ENCODE results near the gene MARCHF2.

DNA sequence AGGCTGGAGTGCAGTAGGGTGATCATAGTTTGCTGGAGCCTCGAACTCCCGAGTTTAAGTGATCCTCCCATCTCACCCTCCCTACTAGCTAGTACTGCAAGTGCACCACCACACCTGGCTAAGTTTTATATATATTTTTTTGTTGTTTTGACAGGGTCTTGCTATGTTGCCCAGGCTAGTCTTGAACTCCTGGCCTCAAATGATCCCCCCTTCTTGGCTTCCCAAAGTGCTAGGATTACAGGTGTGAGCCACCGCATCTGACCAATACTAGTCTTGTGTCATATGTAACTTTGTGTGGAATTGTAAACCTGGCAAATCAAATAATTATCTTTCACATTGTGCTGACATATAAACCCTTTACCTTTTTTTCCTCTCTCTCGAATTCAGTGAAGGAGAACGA lies 41.9 kb downstream of the MARCHF2 start:
- TF ChIP-seq, protein P1, sequence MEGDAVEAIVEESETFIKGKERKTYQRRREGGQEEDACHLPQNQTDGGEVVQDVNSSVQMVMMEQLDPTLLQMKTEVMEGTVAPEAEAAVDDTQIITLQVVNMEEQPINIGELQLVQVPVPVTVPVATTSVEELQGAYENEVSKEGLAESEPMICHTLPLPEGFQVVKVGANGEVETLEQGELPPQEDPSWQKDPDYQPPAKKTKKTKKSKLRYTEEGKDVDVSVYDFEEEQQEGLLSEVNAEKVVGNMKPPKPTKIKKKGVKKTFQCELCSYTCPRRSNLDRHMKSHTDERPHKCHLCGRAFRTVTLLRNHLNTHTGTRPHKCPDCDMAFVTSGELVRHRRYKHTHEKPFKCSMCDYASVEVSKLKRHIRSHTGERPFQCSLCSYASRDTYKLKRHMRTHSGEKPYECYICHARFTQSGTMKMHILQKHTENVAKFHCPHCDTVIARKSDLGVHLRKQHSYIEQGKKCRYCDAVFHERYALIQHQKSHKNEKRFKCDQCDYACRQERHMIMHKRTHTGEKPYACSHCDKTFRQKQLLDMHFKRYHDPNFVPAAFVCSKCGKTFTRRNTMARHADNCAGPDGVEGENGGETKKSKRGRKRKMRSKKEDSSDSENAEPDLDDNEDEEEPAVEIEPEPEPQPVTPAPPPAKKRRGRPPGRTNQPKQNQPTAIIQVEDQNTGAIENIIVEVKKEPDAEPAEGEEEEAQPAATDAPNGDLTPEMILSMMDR (IDR thresholded peaks at IDR 0.05; ENCODE audit: low read depth, low read length, poor library complexity, severe bottlenecking), result no peak
- no peak for TF ChIP-seq EZH2phosphoT487 (IDR thresholded peaks at IDR 0.05; ENCODE audit: borderline replicate concordance, low read length)
